ENCODE measurements around the gene PNPLA6. TPM values are rescaled to one million over a fixed set of nuclear protein-coding genes. Genes with fewer than 3 reads are reported as not detected.
"Not testable (repeated sequence)": the region's sequence is repeated elsewhere in the genome, so short reads cannot be mapped to it uniquely, and the experiment has no call there.

Gene PNPLA6
- total and polyA plus RNA-seq, 8 donors = 28.7 to 255 (median 37.7) TPM

- H3K27me3 ChIP-seq = no peaks in the 10 kb centered on the region
- intact Hi-C loops (cut with DNase I) = no loop called here
- H3K4me1 ChIP-seq = peaks cover 7 to 43% of the 10 kb centered on the region in 2 donors
- H3K9me3 ChIP-seq = no peaks in the 10 kb centered on the region
- H3K4me3 ChIP-seq = peak overlapping the region; percentile 83 to 90
- ATAC-seq (peak; percentile 77), DNase-seq (peak; percentile 77 to 94 (median 90))
- peaks cover 0 to 68% of the 10 kb centered on the region in 2 donors for H3K36me3 ChIP-seq
- peak overlapping the region; percentile 81 to 93 for H3K27ac ChIP-seq
- TF ChIP-seq CTCF (IDR thresholded peaks at IDR 0.05) = no peak
Measured at GRCh38 chr19:7533925-7534480, 1.5 kb upstream of the PNPLA6 start.

DNA sequence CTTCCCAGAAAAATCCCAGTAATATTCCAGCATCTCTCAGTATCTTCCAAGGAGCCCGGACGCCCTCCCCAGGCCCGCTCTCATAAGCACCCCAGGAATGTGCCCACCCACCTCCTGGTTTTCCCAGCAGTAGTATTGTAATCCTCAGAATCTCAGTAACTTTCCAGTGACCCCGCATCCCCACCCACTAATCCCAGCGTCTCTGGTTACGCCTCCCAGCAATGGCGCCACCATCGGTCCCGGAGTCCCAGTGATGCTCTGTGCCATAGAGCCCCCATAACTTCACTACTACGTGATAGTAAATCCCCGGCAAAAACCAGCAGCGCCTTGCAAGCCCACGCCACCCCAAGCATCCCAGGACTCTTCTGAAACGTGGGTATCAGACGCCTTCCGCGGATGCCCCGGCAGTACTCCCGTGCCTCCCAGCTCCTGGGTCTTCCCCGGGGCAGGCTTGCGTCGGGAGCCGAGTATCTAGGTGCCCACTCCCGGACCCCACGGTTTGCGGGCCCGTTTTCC is 928 bp upstream of the PNPLA6 start:
- intact Hi-C loops (cut with DNase I) = no loop called here
- H3K27ac ChIP-seq = peak overlapping the region; percentile 81 to 93
- no peaks in the 10 kb centered on the region for H3K27me3 ChIP-seq
- no peak for TF ChIP-seq CTCF (IDR thresholded peaks at IDR 0.05)
- DNase-seq = peak in 3 of 4 donors; percentile 68 to 80 (median 72)
- H3K9me3 ChIP-seq = no peaks in the 10 kb centered on the region
- peak overlapping the region; percentile 83 to 90 for H3K4me3 ChIP-seq
- ATAC-seq = peak; percentile 55
- H3K4me1 ChIP-seq = peaks cover 7 to 43% of the 10 kb centered on the region in 2 donors
- peaks cover 0 to 68% of the 10 kb centered on the region in 2 donors for H3K36me3 ChIP-seq

GRCh38 chr19:7535998-7536695 is 630 bp downstream of the PNPLA6 start:
- Histone ChIP-seq H3K9me3 (no peaks in the 10 kb centered on the region), H3K36me3 (peaks cover 0 to 68% of the 10 kb centered on the region in 2 donors), H3K4me1 (peaks cover 7 to 51% of the 10 kb centered on the region in 2 donors), H3K27me3 (no peaks in the 10 kb centered on the region), H3K27ac (peak overlapping the region; percentile 81 to 93), H3K4me3 (peak overlapping the region; percentile 83 to 90)
- no peak for TF ChIP-seq CTCF (IDR thresholded peaks at IDR 0.05)
- ATAC-seq (no peak), DNase-seq (no peak)
- intact Hi-C loops (cut with DNase I) = no loop called here

DNA sequence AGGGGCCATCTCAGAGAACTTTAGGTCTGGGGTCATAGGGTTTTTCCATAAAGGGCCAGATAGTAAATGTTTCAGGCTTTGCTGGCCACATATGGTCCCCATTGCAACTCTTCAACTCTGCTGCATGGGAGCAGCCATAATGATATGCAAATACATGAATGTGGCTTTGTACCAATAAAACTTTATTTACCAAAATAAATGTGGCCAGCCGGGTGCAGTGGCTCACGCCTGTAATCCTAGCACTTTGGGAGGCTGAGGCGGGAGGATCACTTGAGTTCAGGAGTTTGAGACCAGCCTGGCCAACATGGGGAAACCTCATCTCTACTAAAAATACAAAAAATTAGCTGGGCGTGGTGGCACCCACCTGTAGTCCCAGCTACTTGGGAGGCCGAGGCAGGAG is 3.5 kb downstream of the PNPLA6 start:
- DNase-seq; ATAC-seq; H3K27ac ChIP-seq; intact Hi-C loops (cut with DNase I); H3K9me3 ChIP-seq; H3K4me3 ChIP-seq; H3K27me3 ChIP-seq: not testable (repeated sequence)
- H3K4me1 ChIP-seq = peaks cover 7 to 71% of the 10 kb centered on the region in 2 donors
- peaks cover 0 to 74% of the 10 kb centered on the region in 2 donors for H3K36me3 ChIP-seq

DNA sequence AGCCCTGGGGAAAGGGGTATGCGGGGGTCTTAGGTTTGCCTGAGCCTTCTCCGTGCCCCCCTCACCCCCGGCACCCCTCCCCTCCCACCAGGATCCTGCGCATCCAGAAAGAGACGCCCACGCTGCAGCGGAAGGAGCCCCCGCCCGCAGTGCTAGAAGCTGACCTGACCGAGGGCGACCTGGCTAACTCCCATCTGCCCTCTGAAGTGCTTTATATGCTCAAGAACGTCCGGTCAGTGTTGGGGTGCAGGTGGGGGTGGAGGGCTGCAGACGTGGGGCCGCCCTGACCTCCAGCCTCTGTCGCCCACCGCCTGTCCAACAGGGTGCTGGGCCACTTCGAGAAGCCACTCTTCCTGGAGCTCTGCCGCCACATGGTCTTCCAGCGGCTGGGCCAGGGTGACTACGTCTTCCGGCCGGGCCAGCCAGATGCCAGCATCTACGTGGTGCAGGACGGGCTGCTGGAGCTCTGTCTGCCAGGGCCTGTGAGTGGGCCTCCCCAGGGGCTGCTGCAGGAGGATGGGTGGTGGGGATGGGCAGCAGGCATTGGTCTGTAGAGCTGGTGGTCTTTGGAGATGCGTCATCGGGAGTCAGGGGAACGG is 4.4 kb downstream of the PNPLA6 start:
- ATAC-seq (no peak), DNase-seq (peak in 1 of 4 donors; percentile 76)
- Histone ChIP-seq H3K9me3 (no peaks in the 10 kb centered on the region), H3K36me3 (peaks cover 0 to 83% of the 10 kb centered on the region in 2 donors), H3K4me1 (peaks cover 7 to 72% of the 10 kb centered on the region in 2 donors), H3K27ac (no peak overlapping the region), H3K27me3 (no peaks in the 10 kb centered on the region), H3K4me3 (no peak overlapping the region)
- intact Hi-C loops (cut with DNase I) = no loop called here
- no peak for TF ChIP-seq CTCF (IDR thresholded peaks at IDR 0.05)
